IMR-90 (cell line): Measurements from ENCODE around the gene FES. TPM values are rescaled to one million over a fixed set of nuclear protein-coding genes. Genes with fewer than 3 reads are reported as not detected.

ENCODE experiments used
- ATAC-seq: fragments of 200-7000 bp; cut with Tn5 transposase; 2 replicates; pipeline ENCODE4 v1.9.1; 2020; ENCODE audit warnings: low read depth, mild to moderate bottlenecking, moderate library complexity
- BruUV-seq: library from RNA; stranded (reverse); fragments of 400-500 nt; replicated peaks from 2 replicates; lab custom pipeline; 2021; lab: Mats Ljungman, UMichigan
- CTCF ChIA-PET: fragments of 300-600 bp; formaldehyde crosslinking; extraction: SDS; loops from one replicate; lab custom pipeline; 2021; ENCODE audit warnings: antibody characterized with exemption; lab: Yijun Ruan, JAX
- POLR2A ChIA-PET: fragments of 300-600 bp; sonication (Branson Sonifier 250); formaldehyde crosslinking; loops from one replicate; lab custom pipeline; 2022; ENCODE audit warnings: antibody characterized with exemption; ENCODE audit not compliant: unreplicated experiment; lab: Charles Lee
- DNase-seq: peaks from one replicate; pipeline ENCODE4 v3.0.0; 2013
- H2AFZ ChIP-seq: replicated peaks from 2 replicates; pipeline ENCODE3; 2013; ENCODE audit warnings: low read length, mild to moderate bottlenecking; ENCODE audit not compliant: poor library complexity
- H2AK5ac ChIP-seq: 2 replicates; pipeline ENCODE4 v1.6.1; 2013; ENCODE audit warnings: low read depth, low read length, inconsistent platforms
- H2AK9ac ChIP-seq: replicated peaks from 2 replicates; pipeline ENCODE3; 2013; ENCODE audit warnings: mild to moderate bottlenecking, low read depth, low read length, moderate library complexity; ENCODE audit not compliant: poor library complexity
- H2BK120ac ChIP-seq: 2 replicates; pipeline ENCODE4 v1.6.1; 2013; ENCODE audit warnings: low read depth, low read length, inconsistent platforms
- H2BK15ac ChIP-seq: 3 replicates; pipeline ENCODE4 v1.6.1; 2013; ENCODE audit warnings: low read depth, low read length, inconsistent platforms
- H2BK20ac ChIP-seq: 2 replicates; pipeline ENCODE4 v1.6.1; 2013; ENCODE audit warnings: low read depth, mild to moderate bottlenecking, inconsistent platforms, low read length, moderate library complexity
- H2BK5ac ChIP-seq: 2 replicates; pipeline ENCODE4 v1.6.1; 2013; ENCODE audit warnings: mild to moderate bottlenecking, low read depth, low read length, inconsistent platforms; ENCODE audit not compliant: poor library complexity, severe bottlenecking
- H3K14ac ChIP-seq: replicated peaks from 2 replicates; pipeline ENCODE4 v1.6.1; 2013; ENCODE audit warnings: low read depth, low read length, inconsistent platforms
- H3K18ac ChIP-seq: 2 replicates; pipeline ENCODE4 v1.6.1; 2013; ENCODE audit warnings: low read depth, low read length, control low read depth
- H3K23ac ChIP-seq: 2 replicates; pipeline ENCODE4 v1.6.1; 2013; ENCODE audit warnings: low read depth, low read length, inconsistent platforms
- H3K27ac ChIP-seq: 2 replicates; pipeline ENCODE4 v1.5.1; 2013; ENCODE audit warnings: mild to moderate bottlenecking, control low read depth, low read length; ENCODE audit not compliant: insufficient read depth
- H3K27me3 ChIP-seq: 2 replicates; pipeline ENCODE4 v1.6.1; 2013; ENCODE audit warnings: low read length; ENCODE audit not compliant: control insufficient read depth, insufficient read depth
- H3K36me3 ChIP-seq: 2 replicates; pipeline ENCODE4 v1.6.1; 2013; ENCODE audit warnings: low read length, mixed read lengths; ENCODE audit not compliant: control insufficient read depth, insufficient read depth
- H3K4ac ChIP-seq: 2 replicates; pipeline ENCODE4 v1.6.1; 2013; ENCODE audit warnings: low read depth, low read length, inconsistent platforms
- H3K4me1 ChIP-seq: 2 replicates; pipeline ENCODE4 v1.6.1; 2013; ENCODE audit warnings: low read length, mixed read lengths; ENCODE audit not compliant: control insufficient read depth, insufficient read depth
- H3K4me2 ChIP-seq: 2 replicates; pipeline ENCODE4 v1.6.1; 2013; ENCODE audit warnings: low read depth, mild to moderate bottlenecking, control low read depth, low read length, moderate library complexity
- H3K4me3 ChIP-seq: 2 replicates; pipeline ENCODE4 v1.5.1; 2013; ENCODE audit warnings: low read depth, mild to moderate bottlenecking, control low read depth, low read length, moderate library complexity; ENCODE audit not compliant: insufficient read depth
- H3K56ac ChIP-seq: 2 replicates; pipeline ENCODE4 v1.6.1; 2013; ENCODE audit warnings: low read length, inconsistent platforms; ENCODE audit not compliant: insufficient read depth; ENCODE audit errors: extremely low read depth
- H3K79me1 ChIP-seq, 2 experiments: 2 replicates each; pipeline ENCODE4 v1.6.1; 2013; ENCODE audit warnings: low read length in 2 of 2, inconsistent platforms in 1 of 2, low read depth in 1 of 2
- H3K9ac ChIP-seq: 2 replicates; pipeline ENCODE4 v1.6.1; 2013; ENCODE audit warnings: low read depth, low read length, control low read depth
- H3K9me1 ChIP-seq: 2 replicates; pipeline ENCODE4 v1.6.1; 2013; ENCODE audit warnings: low read length, inconsistent platforms; ENCODE audit not compliant: insufficient read depth
- H3K9me3 ChIP-seq: 2 replicates; pipeline ENCODE4 v1.6.1; 2013; ENCODE audit warnings: low read length; ENCODE audit not compliant: control insufficient read depth, insufficient read depth
- H4K20me1 ChIP-seq: 2 replicates; pipeline ENCODE4 v1.6.1; 2013; ENCODE audit warnings: low read length, inconsistent platforms; ENCODE audit not compliant: insufficient read depth
- H4K5ac ChIP-seq: 2 replicates; pipeline ENCODE4 v1.6.1; 2013; ENCODE audit warnings: mild to moderate bottlenecking, low read depth, low read length, control low read depth
- H4K8ac ChIP-seq, 2 experiments: 2 replicates each; pipeline ENCODE4 v1.6.1; 2013; ENCODE audit warnings: low read depth in 2 of 2, low read length in 2 of 2, control low read depth in 1 of 2, inconsistent platforms in 1 of 2
- H4K91ac ChIP-seq: 2 replicates; pipeline ENCODE4 v1.6.1; 2013; ENCODE audit warnings: low read depth, low read length, inconsistent platforms; ENCODE audit not compliant: insufficient read depth
- BHLHE40 ChIP-seq: fragments of 150-350 bp; IDR thresholded peaks from 2 replicates; pipeline ENCODE4 v1.6.1; 2016; ENCODE audit warnings: mild to moderate bottlenecking, low read depth, low read length
- CEBPB ChIP-seq: IDR thresholded peaks from 2 replicates; pipeline ENCODE4 v1.6.1; 2012; ENCODE audit warnings: low read depth, low read length, improper control_type of control experiment
- CHD1 ChIP-seq: IDR thresholded peaks from 2 replicates; pipeline ENCODE4 v1.6.1; 2012; ENCODE audit warnings: low read depth, low read length, improper control_type of control experiment
- ELK1 ChIP-seq: fragments of 150-350 bp; IDR thresholded peaks from 2 replicates; pipeline ENCODE4 v1.6.1; 2016; ENCODE audit warnings: low read depth, mild to moderate bottlenecking, low read length, moderate library complexity, borderline replicate concordance
- FOS ChIP-seq: fragments of 150-350 bp; IDR thresholded peaks from 2 replicates; pipeline ENCODE4 v1.6.1; 2016; ENCODE audit warnings: low read depth, low read length
- MAFK ChIP-seq: IDR thresholded peaks from 2 replicates; pipeline ENCODE4 v1.6.1; 2012; ENCODE audit warnings: low read depth, low read length, improper control_type of control experiment
- MAZ ChIP-seq: IDR thresholded peaks from 2 replicates; pipeline ENCODE4 v1.6.1; 2012; ENCODE audit warnings: low read depth, mild to moderate bottlenecking, low read length, improper control_type of control experiment, moderate library complexity, borderline replicate concordance
- MXI1 ChIP-seq: IDR thresholded peaks from 2 replicates; pipeline ENCODE4 v1.6.1; 2012; ENCODE audit warnings: low read depth, mild to moderate bottlenecking, low read length, moderate library complexity, borderline replicate concordance
- NFE2L2 ChIP-seq: fragments of 150-350 bp; IDR thresholded peaks from 2 replicates; pipeline ENCODE4 v1.6.1; 2016; ENCODE audit warnings: low read depth, mild to moderate bottlenecking, low read length
- POLR2A ChIP-seq: IDR thresholded peaks from 2 replicates; pipeline ENCODE4 v1.6.1; 2012; ENCODE audit warnings: mild to moderate bottlenecking, low read depth, low read length
- RAD21 ChIP-seq: IDR thresholded peaks from 2 replicates; pipeline ENCODE4 v1.6.1; 2012; ENCODE audit warnings: low read length, improper control_type of control experiment
- RCOR1 ChIP-seq: IDR thresholded peaks from 2 replicates; pipeline ENCODE4 v1.6.1; 2012; ENCODE audit warnings: mild to moderate bottlenecking, low read length, improper control_type of control experiment; ENCODE audit not compliant: insufficient replicate concordance
- RFX5 ChIP-seq: IDR thresholded peaks from 2 replicates; pipeline ENCODE4 v1.8.0; 2012; ENCODE audit warnings: low read depth, mild to moderate bottlenecking, low read length, moderate library complexity
- SMC3 ChIP-seq: fragments of 150-350 bp; IDR thresholded peaks from 2 replicates; pipeline ENCODE4 v1.6.1; 2016; ENCODE audit warnings: low read depth, mild to moderate bottlenecking, antibody characterized with exemption, low read length, moderate library complexity
- USF2 ChIP-seq: fragments of 150-350 bp; IDR thresholded peaks from 2 replicates; pipeline ENCODE4 v1.6.1; 2017; ENCODE audit warnings: mild to moderate bottlenecking, antibody characterized with exemption, low read length, low read depth
- WGBS, 2 experiments: methylation state at CpG; one replicate each; pipeline versions ENCODE4 v1.1.5 to v1.1.7; 2013; ENCODE audit warnings: missing lambda C conversion rate in 2 of 2; ENCODE audit not compliant: insufficient read length in 1 of 2; ENCODE audit errors: extremely low coverage in 2 of 2; 5-methylcytosine and 5-hydroxymethylcytosine counted together
- dilution Hi-C: fragments of 300-500 bp; cut with HindIII; formaldehyde crosslinking; loops from one replicate; pipeline ENCODE4 v1.14.3; 2018; ENCODE audit warnings: low sequenced_read_pairs; ENCODE audit not compliant: unreplicated experiment
- in situ Hi-C: fragments of 300-500 bp; cut with MboI; formaldehyde crosslinking; loops from 3 replicates; pipeline ENCODE4 v1.14.3; 2019; ENCODE audit warnings: low sequenced_read_pairs, inconsistent platforms, mixed read lengths
- intact Hi-C: fragments of 100-400 bp; cut with micrococcal nuclease; formaldehyde crosslinking; loops from 2 replicates; pipeline ENCODE4 v1.10.0; 2022
- polyA plus RNA-seq, 3 experiments: library from polyadenylated mRNA; depleted of rRNA; stranded (reverse); fragments of >200 nt; gene quantifications; 2 replicates each; pipeline ENCODE4 v1.2.3, GENCODE V29; 2012; ENCODE audit warnings: low replicate concordance in 1 of 3
- total RNA-seq: library from RNA; depleted of rRNA; stranded (reverse); fragments of >200 nt; gene quantifications from 2 replicates; pipeline ENCODE4 v1.2.3, GENCODE V29; 2012
- TF ChIP-seq, protein P1 (sequence below): conservative IDR thresholded peaks from 2 replicates; pipeline ENCODE4 v1.5.1; 2012; ENCODE audit warnings: mild to moderate bottlenecking, low read depth, low read length, improper control_type of control experiment

The FES gene
- total and polyA plus RNA-seq, 2 of the 4 experiments (the other 2 are of a cell fraction) = 10.5 to 11.7 TPM

DNA sequence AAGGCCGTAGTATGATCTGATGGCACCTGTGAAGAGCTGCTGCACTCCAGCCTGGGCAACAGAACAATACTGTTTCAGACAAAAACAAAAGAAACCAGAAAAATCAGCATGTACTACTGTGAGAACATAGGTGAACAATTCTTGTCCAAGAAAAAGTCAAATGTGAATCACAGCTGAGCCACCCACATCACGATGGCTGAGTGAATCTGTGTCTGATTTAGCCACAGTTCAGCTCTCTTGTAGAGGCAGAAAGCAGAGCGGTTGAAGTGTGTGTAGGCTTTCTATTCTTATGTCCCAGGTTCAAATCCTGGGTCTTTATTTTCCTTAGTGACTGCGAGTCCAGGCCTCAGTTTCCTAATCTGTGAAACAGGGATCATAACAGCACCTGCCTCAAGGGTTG, 20.3 kb upstream of the FES start:
- Histone ChIP-seq H2BK20ac (no peak overlapping the region), H2AK5ac (no peak overlapping the region), H2AK9ac (no peak overlapping the region), H3K79me1 (0 out of 4 replicates have a peak, but pooled peaks cover 0 to under 1% of the 10 kb centered on the region in 2 experiments), H3K4ac (no peak overlapping the region), H3K9ac (no peak overlapping the region), H3K9me3 (no peaks in the 10 kb centered on the region), H2BK5ac (no peak overlapping the region), H3K27me3 (no peaks in the 10 kb centered on the region; the same call in 1 of the 2 replicates), H2BK120ac (no peak overlapping the region), H3K14ac (no peak overlapping the region), H4K8ac (no peak overlapping the region), H3K9me1 (peaks cover 11% of the 10 kb centered on the region), H3K36me3 (no peaks in the 10 kb centered on the region), H4K5ac (no peak overlapping the region), H4K20me1 (no peaks in the 10 kb centered on the region), H2BK15ac (no peak overlapping the region), H2AFZ (no peak overlapping the region), H3K27ac (no peak overlapping the region), H3K4me1 (peaks cover 6% of the 10 kb centered on the region), H3K4me3 (no peak overlapping the region), H3K4me2 (no peak overlapping the region), H3K56ac (no peak overlapping the region), H3K23ac (no peak overlapping the region), H3K18ac (no peak overlapping the region), H4K91ac (no peak overlapping the region)
- ATAC-seq (no peak), DNase-seq (no peak)
- no TSS peak for BruUV-seq
- intact Hi-C loops (no loop called here), in situ Hi-C loops (no loop called here), dilution Hi-C loops (no loop called here)
- no peak for TF ChIP-seq BHLHE40
- no peak for TF ChIP-seq RCOR1
- TF ChIP-seq MAZ = no peak
- TF ChIP-seq, protein P1, sequence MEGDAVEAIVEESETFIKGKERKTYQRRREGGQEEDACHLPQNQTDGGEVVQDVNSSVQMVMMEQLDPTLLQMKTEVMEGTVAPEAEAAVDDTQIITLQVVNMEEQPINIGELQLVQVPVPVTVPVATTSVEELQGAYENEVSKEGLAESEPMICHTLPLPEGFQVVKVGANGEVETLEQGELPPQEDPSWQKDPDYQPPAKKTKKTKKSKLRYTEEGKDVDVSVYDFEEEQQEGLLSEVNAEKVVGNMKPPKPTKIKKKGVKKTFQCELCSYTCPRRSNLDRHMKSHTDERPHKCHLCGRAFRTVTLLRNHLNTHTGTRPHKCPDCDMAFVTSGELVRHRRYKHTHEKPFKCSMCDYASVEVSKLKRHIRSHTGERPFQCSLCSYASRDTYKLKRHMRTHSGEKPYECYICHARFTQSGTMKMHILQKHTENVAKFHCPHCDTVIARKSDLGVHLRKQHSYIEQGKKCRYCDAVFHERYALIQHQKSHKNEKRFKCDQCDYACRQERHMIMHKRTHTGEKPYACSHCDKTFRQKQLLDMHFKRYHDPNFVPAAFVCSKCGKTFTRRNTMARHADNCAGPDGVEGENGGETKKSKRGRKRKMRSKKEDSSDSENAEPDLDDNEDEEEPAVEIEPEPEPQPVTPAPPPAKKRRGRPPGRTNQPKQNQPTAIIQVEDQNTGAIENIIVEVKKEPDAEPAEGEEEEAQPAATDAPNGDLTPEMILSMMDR = no peak
- no peak for TF ChIP-seq ELK1
- no peak for TF ChIP-seq RAD21
- no peak for TF ChIP-seq FOS
- TF ChIP-seq SMC3 = no peak
- no peak for TF ChIP-seq RFX5
- no peak for TF ChIP-seq NFE2L2
- no peak for TF ChIP-seq CEBPB
- no peak for TF ChIP-seq CHD1
- TF ChIP-seq MAFK = no peak
- no peak for TF ChIP-seq MXI1
- no peak for TF ChIP-seq USF2
- TF ChIP-seq POLR2A = no peak
- CTCF ChIA-PET = no interaction called here
- no CpG with 5 or more reads among the region's 4 CpGs for WGBS, 2 experiments
- POLR2A ChIA-PET = no interaction called here
